Aorta (tissue), 5 donors: Measurements from ENCODE around the gene KLHL29. TPM values are rescaled to one million over a fixed set of nuclear protein-coding genes. Genes with fewer than 3 reads are reported as not detected.

Experiments
- ATAC-seq: fragments of 200-7000 bp; cut with Tn5 transposase; one replicate; pipeline ENCODE4 v1.9.1; 2022; ENCODE audit warnings: moderate library complexity; ENCODE audit not compliant: low FRiP score
- DNase-seq, 2 donors: peaks; one replicate each; pipeline ENCODE4 v3.0.0-alpha.2; 2020
- H3K27ac ChIP-seq, 2 donors: one replicate each; pipeline ENCODE4 v1.5.1; 2013; ENCODE audit warnings: low read length in 2 of 2, mild to moderate bottlenecking in 2 of 2, moderate library complexity in 2 of 2, control low read depth in 1 of 2, inconsistent platforms in 1 of 2, low read depth in 1 of 2
- H3K27me3 ChIP-seq, 2 donors: one replicate each; pipeline ENCODE4 v1.6.1; 2013; ENCODE audit warnings: control low read depth in 1 of 2, low read length in 1 of 2, mild to moderate bottlenecking in 1 of 2, moderate library complexity in 1 of 2; ENCODE audit not compliant: insufficient read depth in 2 of 2, control insufficient read depth in 1 of 2
- H3K36me3 ChIP-seq, 2 donors: one replicate each; pipeline ENCODE4 v1.6.1; 2013; ENCODE audit warnings: control low read depth in 1 of 2, low read length in 1 of 2, mild to moderate bottlenecking in 1 of 2; ENCODE audit not compliant: insufficient read depth in 2 of 2, control insufficient read depth in 1 of 2
- H3K4me1 ChIP-seq, 2 donors: one replicate each; pipeline ENCODE4 v1.6.1; 2013; ENCODE audit warnings: low read length in 2 of 2, control low read depth in 1 of 2, mild to moderate bottlenecking in 1 of 2, moderate library complexity in 1 of 2; ENCODE audit not compliant: insufficient read depth in 2 of 2, control insufficient read depth in 1 of 2
- H3K4me3 ChIP-seq, 2 donors: one replicate each; pipeline ENCODE4 v1.5.1; 2013; ENCODE audit warnings: low read length in 2 of 2, control low read depth in 1 of 2, mild to moderate bottlenecking in 1 of 2
- H3K9me3 ChIP-seq: one replicate; pipeline ENCODE4 v1.6.1; 2013; ENCODE audit warnings: mild to moderate bottlenecking, low read length; ENCODE audit not compliant: control insufficient read depth
- WGBS, 2 donors: extraction: QIAGEN DNeasy Blood & Tissue Kit; methylation state at CpG; one replicate each; pipeline ENCODE4 v1.1.7; 2013; 5-methylcytosine and 5-hydroxymethylcytosine counted together
- intact Hi-C, 2 donors: fragments of 100-400 bp; cut with DNase I; formaldehyde crosslinking; loops; one replicate each; pipeline versions ENCODE4 v1.14.2 to v1.15.0; 2022
- polyA plus RNA-seq, 2 donors: library from polyadenylated mRNA; stranded (reverse); fragments of 200-250 nt; gene quantifications; one replicate each; pipeline ENCODE4 v1.2.3, GENCODE V29; 2013
- total RNA-seq, 2 donors: library from RNA; stranded (reverse); fragmentation: NEBNext Ultra II Directional; extraction: Animal tissue kit (Norgen Biotek cat#: 25700); gene quantifications; one replicate each; pipeline ENCODE4 v1.2.1, GENCODE V29; 2021
- donor health status: healthy with polysubstance abuse.
- donor health status: Bipolar disorder and iron deficiency.
- donor health status: DM: no; HTN: no; CAD: no.
- donor health status: DM: no; HTN: no; CAD: no.
- donor health status: DM: yes; HTN: yes; CAD: no.

The KLHL29 gene
- total and polyA plus RNA-seq, 4 donors: 0.75 to 13.4 (median 8.1) TPM

- intact Hi-C loops: loop anchor here in 1 of 2 donors (10.0 kb wide), 1 partner anchor 404 kb away; no protein-coding TSS in a partner anchor
- Histone ChIP-seq H3K4me3 (no peak overlapping the region), H3K27ac (no peak overlapping the region), H3K9me3 (no peaks in the 10 kb centered on the region), H3K4me1 (no peaks in the 10 kb centered on the region), H3K27me3 (no peaks in the 10 kb centered on the region), H3K36me3 (no peaks in the 10 kb centered on the region)
- ATAC-seq (no peak), DNase-seq (no peak)
- WGBS, 2 donors: 76 to 77% methylated on average over 13 of the region's 13 CpGs
Observed at GRCh38 chr2:23360571-23361125, 24.3 kb upstream of the KLHL29 start.

GRCh38 chr2:23361152-23361551 is 23.8 kb upstream of the KLHL29 start:
- H3K4me3 ChIP-seq: no peak overlapping the region
- H3K27ac ChIP-seq: no peak overlapping the region
- WGBS, 2 donors: 70% methylated on average over 3 of the region's 3 CpGs
- no peaks in the 10 kb centered on the region for H3K27me3 ChIP-seq
- no peak for DNase-seq
- no peaks in the 10 kb centered on the region for H3K4me1 ChIP-seq
- intact Hi-C loops: loop anchor here in 1 of 2 donors (10.0 kb wide), 1 partner anchor 404 kb away; no protein-coding TSS in a partner anchor
- no peaks in the 10 kb centered on the region for H3K36me3 ChIP-seq
- no peak for ATAC-seq
- H3K9me3 ChIP-seq: no peaks in the 10 kb centered on the region

GRCh38 chr2:23363268-23363667 is 21.7 kb upstream of the KLHL29 start:
- ATAC-seq (no peak), DNase-seq (no peak)
- Histone ChIP-seq H3K9me3 (no peaks in the 10 kb centered on the region), H3K4me3 (no peak overlapping the region), H3K36me3 (no peaks in the 10 kb centered on the region), H3K27ac (no peak overlapping the region), H3K4me1 (no peaks in the 10 kb centered on the region), H3K27me3 (no peaks in the 10 kb centered on the region)
- WGBS, 2 donors: 81% methylated on average over 1 of the region's 1 CpG
- intact Hi-C loops: loop anchor here in 1 of 2 donors (10.0 kb wide), 1 partner anchor 402 kb away; no protein-coding TSS in a partner anchor

GRCh38 chr2:23363831-23364230 is 21.1 kb upstream of the KLHL29 start:
- Histone ChIP-seq H3K27ac (no peak overlapping the region), H3K36me3 (no peaks in the 10 kb centered on the region), H3K27me3 (no peaks in the 10 kb centered on the region), H3K9me3 (no peaks in the 10 kb centered on the region), H3K4me3 (no peak overlapping the region), H3K4me1 (no peaks in the 10 kb centered on the region)
- intact Hi-C loops: loop anchor here in 1 of 2 donors (10.0 kb wide), 1 partner anchor 401 kb away; no protein-coding TSS in a partner anchor
- ATAC-seq (no peak), DNase-seq (no peak)
- 56 to 66% methylated on average over 1 of the region's 1 CpG for WGBS, 2 donors

- H3K9me3 ChIP-seq: no peaks in the 10 kb centered on the region
- no peaks in the 10 kb centered on the region for H3K36me3 ChIP-seq
- intact Hi-C loops: loop anchor here in 1 of 2 donors (10.0 kb wide), 1 partner anchor 398 kb away; no protein-coding TSS in a partner anchor
- H3K27me3 ChIP-seq: no peaks in the 10 kb centered on the region
- no peak for DNase-seq
- no peak overlapping the region for H3K27ac ChIP-seq
- H3K4me1 ChIP-seq: no peaks in the 10 kb centered on the region
- WGBS, 2 donors: 57 to 58% methylated on average over 9 of the region's 9 CpGs
- ATAC-seq: no peak
- no peak overlapping the region for H3K4me3 ChIP-seq
Observed at GRCh38 chr2:23366720-23367119, 18.3 kb upstream of the KLHL29 start.

- no peaks in the 10 kb centered on the region for H3K27me3 ChIP-seq
- no peaks in the 10 kb centered on the region for H3K4me1 ChIP-seq
- 40 to 43% methylated on average over 3 of the region's 3 CpGs for WGBS, 2 donors
- DNase-seq (no peak), ATAC-seq (no peak)
- no peak overlapping the region for H3K4me3 ChIP-seq
- H3K9me3 ChIP-seq: no peaks in the 10 kb centered on the region
- H3K36me3 ChIP-seq: no peaks in the 10 kb centered on the region
- no peak overlapping the region for H3K27ac ChIP-seq
- intact Hi-C loops: loop anchor here in 1 of 2 donors (10.0 kb wide), 1 partner anchor 397 kb away; no protein-coding TSS in a partner anchor
Observed at GRCh38 chr2:23367760-23368159, 17.2 kb upstream of the KLHL29 start.

- no peak for ATAC-seq
- Histone ChIP-seq H3K4me3 (no peak overlapping the region), H3K27ac (no peak overlapping the region), H3K36me3 (no peaks in the 10 kb centered on the region), H3K27me3 (no peaks in the 10 kb centered on the region), H3K9me3 (no peaks in the 10 kb centered on the region), H3K4me1 (no peaks in the 10 kb centered on the region)
- WGBS, 2 donors: 92% methylated on average over 8 of the region's 8 CpGs
- intact Hi-C loops: loop anchor here in 1 of 2 donors (10.0 kb wide), 1 partner anchor 391 kb away; no protein-coding TSS in a partner anchor
- no peak for DNase-seq
Observed at GRCh38 chr2:23373666-23374065, 11.3 kb upstream of the KLHL29 start.

- no peak overlapping the region for H3K4me3 ChIP-seq
Observed at GRCh38 chr2:23375448-23375847, 9.5 kb upstream of the KLHL29 start.

GRCh38 chr2:23376075-23376474 is 8.9 kb upstream of the KLHL29 start:
- Histone ChIP-seq H3K27me3 (no peaks in the 10 kb centered on the region), H3K27ac (no peak overlapping the region), H3K4me3 (no peak overlapping the region), H3K9me3 (no peaks in the 10 kb centered on the region), H3K36me3 (no peaks in the 10 kb centered on the region), H3K4me1 (no peaks in the 10 kb centered on the region)
- DNase-seq (no peak), ATAC-seq (no peak)
- whole genome bisulfite sequencing, 2 donors: 93 to 100% methylated on average over 5 of the region's 5 CpGs
- intact Hi-C loops: loop anchor here in 1 of 2 donors (10.0 kb wide), 1 partner anchor 389 kb away; no protein-coding TSS in a partner anchor

More at GRCh38 chr2:23375448-23375847, 9.5 kb upstream of the KLHL29 start:
- no peak for ATAC-seq
- no peak for DNase-seq
- no peaks in the 10 kb centered on the region for H3K4me1 ChIP-seq
- no peaks in the 10 kb centered on the region for H3K9me3 ChIP-seq
- no peak overlapping the region for H3K27ac ChIP-seq
- intact Hi-C loops: loop anchor here in 1 of 2 donors (10.0 kb wide), 1 partner anchor 389 kb away; no protein-coding TSS in a partner anchor
- no peaks in the 10 kb centered on the region for H3K36me3 ChIP-seq
- 87 to 93% methylated on average over 3 of the region's 3 CpGs for WGBS, 2 donors
- H3K27me3 ChIP-seq: no peaks in the 10 kb centered on the region
